Measurements from ENCODE around the gene CLEC4G.

Gene CLEC4G

GRCh38 chr19:7739801-7740681 lies 8.1 kb upstream of the CLEC4G start:
- no peak overlapping the region for H3K4me3 ChIP-seq (ENCODE audit: low read length)
- no peak for TF ChIP-seq ZNF274 (IDR thresholded peaks at IDR 0.05; ENCODE audit: low read depth, low read length)

DNA sequence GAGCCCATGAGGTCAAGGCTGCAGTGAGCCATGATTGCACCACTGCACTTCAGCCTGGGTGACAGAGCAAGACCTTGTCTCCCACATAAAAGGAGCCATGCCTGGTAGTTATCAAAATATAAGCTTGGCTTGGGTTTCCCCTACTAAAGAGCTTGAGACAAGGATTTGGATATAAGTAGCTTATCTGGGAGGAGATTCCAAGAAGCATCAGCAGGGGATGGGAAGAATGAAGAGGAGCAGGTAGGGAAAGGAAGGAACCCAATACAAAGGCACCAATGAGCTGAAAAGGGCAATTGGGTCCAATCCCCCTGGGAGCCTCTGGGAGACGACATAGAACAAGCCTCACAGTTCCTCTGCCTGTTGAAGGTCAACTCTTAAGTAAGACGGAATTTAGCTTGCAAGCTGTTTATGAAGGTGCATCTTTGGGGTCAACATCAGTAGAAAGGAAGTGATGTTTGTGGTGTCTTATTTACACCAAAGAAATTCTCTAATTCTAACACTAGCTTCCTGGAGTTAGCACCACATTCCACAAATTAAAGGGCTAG lies 7.4 kb upstream of the CLEC4G start:
- TF ChIP-seq ZNF274 (IDR thresholded peaks at IDR 0.05; ENCODE audit: low read depth, low read length): no peak

DNA sequence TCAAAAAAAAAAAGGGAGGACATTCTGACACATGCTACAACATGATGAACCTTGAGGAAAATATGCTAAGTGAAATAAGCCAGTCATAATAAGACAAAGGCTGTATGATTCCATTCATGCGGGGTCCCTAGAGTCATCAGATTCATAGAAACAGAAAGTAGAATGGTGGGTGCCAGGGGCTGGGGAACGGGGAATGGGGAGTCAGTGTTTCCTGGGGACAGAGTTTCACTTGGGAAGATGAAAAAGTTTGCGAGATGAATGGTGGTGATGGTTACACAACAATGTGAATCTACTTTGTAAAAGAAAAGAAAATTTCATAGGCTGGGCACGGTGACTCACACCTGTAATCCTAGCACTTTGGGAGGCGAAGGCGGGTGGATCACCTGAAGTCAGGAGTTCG lies 6.1 kb upstream of the CLEC4G start:
- no peak for TF ChIP-seq ZNF274 (IDR thresholded peaks at IDR 0.05; ENCODE audit: low read depth, low read length)
- H3K4me3 ChIP-seq (ENCODE audit: low read length): no peak overlapping the region

More for the DNA sequence above, 7.4 kb upstream of the CLEC4G start:
- no peak overlapping the region for H3K4me3 ChIP-seq (ENCODE audit: low read length)

DNA sequence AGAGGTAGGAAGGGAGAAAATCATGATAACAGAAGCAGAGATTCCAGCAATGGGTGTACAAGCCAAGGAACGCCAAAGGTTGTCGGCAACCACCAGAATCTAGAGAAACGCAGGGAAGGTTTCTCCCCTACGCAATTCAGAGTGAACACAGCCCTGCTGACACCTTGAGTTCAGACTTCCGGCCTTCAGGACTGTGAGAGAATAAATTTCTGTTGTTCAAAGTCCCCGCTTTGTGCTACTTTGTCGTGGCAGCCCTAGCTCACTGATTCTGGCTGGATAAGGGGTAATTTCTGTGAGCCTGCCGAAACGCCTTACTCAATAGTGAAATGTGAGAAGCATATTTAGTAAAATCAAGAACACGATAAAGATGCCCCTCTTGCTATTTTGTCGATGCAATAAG lies 5.3 kb upstream of the CLEC4G start:
- no peak for TF ChIP-seq ZNF274 (IDR thresholded peaks at IDR 0.05; ENCODE audit: low read depth, low read length)
- H3K4me3 ChIP-seq (ENCODE audit: low read length): no peak overlapping the region

DNA sequence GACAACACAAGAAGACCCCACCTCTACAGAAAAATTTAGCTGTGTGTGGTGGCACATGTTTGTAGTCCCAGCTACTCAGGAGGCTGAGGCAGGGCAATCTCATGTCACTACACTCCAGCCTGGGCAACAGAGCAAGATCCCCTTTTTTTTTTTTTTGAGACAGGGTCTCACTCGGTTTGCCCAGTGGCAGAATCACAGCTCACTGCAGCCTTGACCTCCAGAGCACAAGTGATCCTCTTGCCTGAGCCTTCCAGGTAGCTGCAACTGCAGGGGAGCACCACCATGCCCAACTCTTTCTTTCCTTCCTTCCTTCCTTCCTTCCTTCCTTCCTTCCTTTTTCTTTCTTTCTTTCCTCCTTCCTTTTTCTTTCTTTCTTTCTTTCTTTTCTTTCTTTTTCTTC lies 4.2 kb upstream of the CLEC4G start:
- TF ChIP-seq ZNF274 (IDR thresholded peaks at IDR 0.05; ENCODE audit: low read depth, low read length): no peak
- no peak overlapping the region for H3K4me3 ChIP-seq (ENCODE audit: low read length)

- no peak overlapping the region for H3K4me3 ChIP-seq (ENCODE audit: low read length)
- TF ChIP-seq ZNF274 (IDR thresholded peaks at IDR 0.05; ENCODE audit: low read depth, low read length): no peak
Measured at GRCh38 chr19:7734220-7735203, 2.6 kb upstream of the CLEC4G start.

- TF ChIP-seq ZNF274 (IDR thresholded peaks at IDR 0.05; ENCODE audit: low read depth, low read length): no peak
- H3K4me3 ChIP-seq (ENCODE audit: low read length): no peak overlapping the region
Measured at GRCh38 chr19:7733376-7733775, 1.5 kb upstream of the CLEC4G start.

DNA sequence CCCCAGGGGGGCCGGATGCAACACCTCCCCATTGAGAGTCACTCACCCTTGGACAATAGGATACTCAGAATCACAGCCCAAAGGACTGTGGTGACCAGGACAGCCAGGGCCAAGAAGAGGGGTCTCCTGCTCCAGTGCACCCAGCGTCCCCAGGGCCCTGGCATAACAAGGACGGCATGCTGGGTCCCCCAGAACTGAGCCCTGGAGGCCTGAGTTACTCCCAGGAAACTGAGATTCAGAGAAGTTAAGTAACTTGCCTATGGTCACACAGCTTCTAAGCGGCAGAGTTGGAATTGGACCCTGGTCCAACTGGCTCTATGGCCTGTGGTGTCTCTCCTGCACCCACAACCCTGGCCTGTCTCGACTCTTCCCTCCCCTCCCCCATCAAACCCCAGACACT lies 295 bp downstream of the CLEC4G start:
- TF ChIP-seq ZNF274 (IDR thresholded peaks at IDR 0.05; ENCODE audit: low read depth, low read length): no peak
- no peak overlapping the region for H3K4me3 ChIP-seq (ENCODE audit: low read length)

GRCh38 chr19:7731218-7731595 lies 703 bp downstream of the CLEC4G start:
- no peak for TF ChIP-seq ZNF274 (IDR thresholded peaks at IDR 0.05; ENCODE audit: low read depth, low read length)
- no peak overlapping the region for H3K4me3 ChIP-seq (ENCODE audit: low read length)

- no peak overlapping the region for H3K4me3 ChIP-seq (ENCODE audit: low read length)
- no peak for TF ChIP-seq ZNF274 (IDR thresholded peaks at IDR 0.05; ENCODE audit: low read depth, low read length)
Measured at GRCh38 chr19:7730286-7731217, 1.4 kb downstream of the CLEC4G start.

DNA sequence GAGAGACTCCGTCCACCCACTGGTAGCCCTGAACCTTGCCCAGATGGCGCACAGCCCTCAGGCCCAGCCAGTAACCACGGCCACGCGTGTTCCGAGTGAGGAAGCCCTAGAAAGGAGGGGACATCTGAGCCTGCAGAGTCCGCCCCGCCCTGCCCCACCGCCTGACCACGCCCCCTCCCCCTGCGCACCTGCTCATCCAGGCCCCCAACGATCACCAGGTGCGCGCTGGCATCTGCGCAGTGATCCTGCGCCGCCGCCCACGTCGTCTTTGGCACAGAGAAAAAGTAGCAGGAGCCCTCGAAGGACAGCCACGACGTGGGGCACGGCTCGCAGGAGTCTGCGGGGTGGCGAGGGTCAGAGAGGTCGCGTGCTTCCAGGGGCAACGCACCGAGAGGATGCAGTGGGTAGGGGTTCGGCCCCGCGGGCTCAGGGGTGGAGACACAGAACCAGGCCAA lies 2.1 kb downstream of the CLEC4G start:
- H3K4me3 ChIP-seq (ENCODE audit: low read length): no peak overlapping the region
- TF ChIP-seq ZNF274 (IDR thresholded peaks at IDR 0.05; ENCODE audit: low read depth, low read length): no peak

DNA sequence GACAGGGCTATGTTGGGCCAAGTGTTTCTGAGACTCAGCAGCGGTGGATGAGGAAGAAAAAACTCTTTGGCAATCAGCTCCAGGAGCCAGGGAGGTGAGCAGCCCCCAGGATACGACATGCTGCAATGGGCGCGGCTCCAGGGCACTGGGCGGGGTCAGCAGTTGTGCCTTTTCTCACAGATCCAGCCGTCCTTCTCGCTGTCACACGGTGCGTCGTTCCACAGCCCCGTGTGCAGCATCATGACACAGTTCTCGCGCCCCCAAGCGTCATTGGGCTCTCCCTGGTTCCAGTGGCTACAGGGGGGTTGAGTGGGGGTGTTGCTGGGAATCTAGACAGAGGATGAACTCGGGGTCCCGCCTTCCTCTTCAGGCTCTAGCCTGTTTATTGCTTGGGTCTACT lies 2.7 kb downstream of the CLEC4G start:
- no peak overlapping the region for H3K4me3 ChIP-seq (ENCODE audit: low read length)
- TF ChIP-seq ZNF274 (IDR thresholded peaks at IDR 0.05; ENCODE audit: low read depth, low read length): no peak

GRCh38 chr19:7725791-7726190 lies 6.1 kb downstream of the CLEC4G start:
- no peak for TF ChIP-seq ZNF274 (IDR thresholded peaks at IDR 0.05; ENCODE audit: low read depth, low read length)
- no peak overlapping the region for H3K4me3 ChIP-seq (ENCODE audit: low read length)

Measured in GM08714 (cell line).